ENCODE data around the gene ATP23.
A peak's percentile ranks its signal among the peaks of the same experiment; 100 is the strongest.

Gene ATP23

DNA sequence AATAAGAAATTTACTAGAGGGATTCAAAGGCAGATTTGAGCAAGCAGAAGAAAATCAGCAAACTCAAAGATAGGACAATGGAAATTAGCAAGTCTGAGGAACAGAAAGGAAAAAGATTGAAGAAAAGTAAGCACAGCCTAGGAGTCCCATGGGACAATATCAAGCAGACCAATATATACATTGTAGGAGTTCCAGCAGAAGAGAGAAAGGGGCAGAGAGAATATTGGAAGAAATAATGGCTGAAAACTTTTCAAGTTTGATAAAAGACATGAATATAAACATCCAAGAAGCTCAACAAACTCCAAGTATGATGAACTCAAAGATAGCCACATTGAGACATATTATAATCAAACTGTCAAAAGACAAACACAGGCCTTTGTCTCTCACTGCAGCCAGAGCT, 25.2 kb downstream of the ATP23 start:
- H3K4me3 Mint-ChIP-seq: no peak overlapping the region
- H3K4me1 Mint-ChIP-seq: no peaks in the 10 kb centered on the region
- TF ChIP-seq, protein P1, sequence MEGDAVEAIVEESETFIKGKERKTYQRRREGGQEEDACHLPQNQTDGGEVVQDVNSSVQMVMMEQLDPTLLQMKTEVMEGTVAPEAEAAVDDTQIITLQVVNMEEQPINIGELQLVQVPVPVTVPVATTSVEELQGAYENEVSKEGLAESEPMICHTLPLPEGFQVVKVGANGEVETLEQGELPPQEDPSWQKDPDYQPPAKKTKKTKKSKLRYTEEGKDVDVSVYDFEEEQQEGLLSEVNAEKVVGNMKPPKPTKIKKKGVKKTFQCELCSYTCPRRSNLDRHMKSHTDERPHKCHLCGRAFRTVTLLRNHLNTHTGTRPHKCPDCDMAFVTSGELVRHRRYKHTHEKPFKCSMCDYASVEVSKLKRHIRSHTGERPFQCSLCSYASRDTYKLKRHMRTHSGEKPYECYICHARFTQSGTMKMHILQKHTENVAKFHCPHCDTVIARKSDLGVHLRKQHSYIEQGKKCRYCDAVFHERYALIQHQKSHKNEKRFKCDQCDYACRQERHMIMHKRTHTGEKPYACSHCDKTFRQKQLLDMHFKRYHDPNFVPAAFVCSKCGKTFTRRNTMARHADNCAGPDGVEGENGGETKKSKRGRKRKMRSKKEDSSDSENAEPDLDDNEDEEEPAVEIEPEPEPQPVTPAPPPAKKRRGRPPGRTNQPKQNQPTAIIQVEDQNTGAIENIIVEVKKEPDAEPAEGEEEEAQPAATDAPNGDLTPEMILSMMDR (IDR thresholded peaks at IDR 0.05; ENCODE audit: unreplicated experiment in 3 of 3): no peak
- peaks cover 53% of the 10 kb centered on the region for H3K9me3 Mint-ChIP-seq
- H3K27ac Mint-ChIP-seq: no peak overlapping the region
- H3K27me3 Mint-ChIP-seq (ENCODE audit: low read depth): no peaks in the 10 kb centered on the region
- H3K36me3 Mint-ChIP-seq (ENCODE audit: low read depth): peaks cover 4% of the 10 kb centered on the region

DNA sequence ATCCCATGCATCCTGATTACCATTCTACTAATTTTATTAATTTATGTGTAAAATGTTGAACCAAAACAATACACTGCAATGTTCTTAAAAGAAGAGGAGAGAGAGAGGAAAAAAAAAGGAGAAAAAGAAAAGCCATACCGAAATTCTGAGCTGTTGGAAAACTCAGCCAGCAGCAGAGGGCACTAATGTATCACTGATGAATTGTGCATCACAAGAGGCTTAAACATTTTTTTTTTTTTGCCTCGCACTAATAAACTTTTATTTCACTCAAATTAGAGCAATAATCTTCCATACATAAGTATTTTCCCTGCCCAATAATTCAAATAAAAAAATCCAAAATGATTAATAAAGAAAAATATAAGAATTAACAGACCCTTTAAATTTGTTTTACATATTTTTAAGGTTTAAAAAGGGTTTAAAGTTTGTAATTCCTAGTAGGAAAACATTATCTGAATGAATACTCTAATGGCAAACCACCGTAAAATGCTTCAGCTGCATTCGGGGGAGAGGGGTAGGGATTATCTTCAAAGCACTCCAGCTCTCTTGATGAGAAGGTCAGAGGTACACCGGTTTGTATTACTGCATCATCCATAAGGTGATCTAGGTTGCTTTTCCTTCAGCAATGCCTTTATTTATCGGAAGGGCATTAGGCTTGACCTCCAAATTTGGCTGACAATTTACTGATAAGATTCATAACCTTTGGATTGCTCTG, 41.9 kb downstream of the ATP23 start:
- H3K36me3 Mint-ChIP-seq (ENCODE audit: low read depth): no peaks in the 10 kb centered on the region
- no peaks in the 10 kb centered on the region for H3K27me3 Mint-ChIP-seq (ENCODE audit: low read depth)
- H3K9me3 Mint-ChIP-seq: peaks cover 11% of the 10 kb centered on the region
- TF ChIP-seq, protein P1 (IDR thresholded peaks at IDR 0.05; ENCODE audit: unreplicated experiment in 3 of 3): peak; percentile 77 to 87 (median 82)
- peaks cover 5% of the 10 kb centered on the region for H3K4me1 Mint-ChIP-seq
- no peak overlapping the region for H3K4me3 Mint-ChIP-seq
- no peak overlapping the region for H3K27ac Mint-ChIP-seq

DNA sequence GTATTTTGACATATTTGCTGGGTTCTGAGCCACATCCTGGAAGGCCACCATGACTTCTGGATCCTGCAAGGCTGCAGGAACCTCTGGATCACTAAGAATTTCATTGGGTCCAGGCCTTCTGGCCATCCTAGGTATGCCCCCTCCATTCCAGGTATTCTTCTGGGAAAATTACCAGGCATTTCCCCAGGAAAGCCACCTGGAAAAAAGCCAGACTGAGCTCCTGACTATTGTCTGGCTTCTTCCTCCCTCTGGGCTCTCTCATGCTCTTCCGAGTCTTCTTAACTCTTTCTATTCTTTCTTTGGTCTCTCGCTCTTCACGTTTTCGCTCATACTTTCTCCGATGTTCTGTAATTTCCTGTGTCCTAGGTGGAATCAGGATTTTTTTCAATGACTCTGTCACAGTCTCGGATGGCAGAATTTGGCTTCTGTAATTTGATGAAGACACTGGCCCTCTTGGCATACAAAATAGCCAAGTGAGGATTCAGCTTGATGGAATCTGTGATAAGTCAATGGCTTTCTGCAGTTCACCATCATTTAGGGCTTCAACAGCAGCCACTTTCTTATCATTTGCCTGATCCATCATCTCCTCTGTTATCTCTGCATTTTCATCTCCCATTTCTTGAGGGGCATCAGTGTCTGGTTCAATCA, 42.6 kb downstream of the ATP23 start:
- Mint-ChIP-seq H3K36me3 (ENCODE audit: low read depth) (no peaks in the 10 kb centered on the region), H3K27me3 (ENCODE audit: low read depth) (no peaks in the 10 kb centered on the region), H3K4me1 (peaks cover 5% of the 10 kb centered on the region), H3K4me3 (no peak overlapping the region), H3K9me3 (peaks cover 8% of the 10 kb centered on the region), H3K27ac (no peak overlapping the region)
- TF ChIP-seq, protein P1 (IDR thresholded peaks at IDR 0.05; ENCODE audit: unreplicated experiment in 3 of 3): no peak

DNA sequence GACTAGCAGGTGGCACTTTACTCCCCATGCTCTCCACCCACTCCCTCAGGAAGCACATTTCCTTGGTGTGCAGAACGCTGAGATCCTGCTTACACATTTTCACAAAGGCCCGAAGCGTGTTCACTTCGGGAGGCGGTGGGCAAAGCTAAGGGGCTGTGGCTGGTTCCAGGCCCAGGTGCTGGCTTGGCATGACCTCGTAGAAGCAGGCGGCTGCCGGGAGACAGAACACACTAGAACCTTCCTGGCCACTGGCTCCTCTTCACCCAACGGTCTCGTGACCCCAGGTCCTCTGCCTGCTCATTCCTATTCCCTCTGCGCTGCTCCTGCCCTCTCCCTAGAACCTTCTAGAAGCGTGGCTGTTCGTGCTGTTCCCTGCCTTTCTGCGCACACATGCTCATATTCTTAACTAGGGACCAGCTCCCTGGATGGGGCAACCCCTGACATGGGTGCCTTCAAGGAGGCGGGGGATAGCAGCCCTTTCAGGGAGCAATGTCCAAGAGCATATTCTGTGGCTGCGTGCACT, 43.3 kb downstream of the ATP23 start:
- Mint-ChIP-seq H3K36me3 (ENCODE audit: low read depth) (no peaks in the 10 kb centered on the region), H3K4me1 (peaks cover 5% of the 10 kb centered on the region), H3K27ac (no peak overlapping the region), H3K4me3 (no peak overlapping the region), H3K27me3 (ENCODE audit: low read depth) (no peaks in the 10 kb centered on the region), H3K9me3 (peaks cover 3% of the 10 kb centered on the region)
- TF ChIP-seq, protein P1 (IDR thresholded peaks at IDR 0.05; ENCODE audit: unreplicated experiment in 3 of 3): no peak

- no peaks in the 10 kb centered on the region for H3K27me3 Mint-ChIP-seq (ENCODE audit: low read depth)
- no peak overlapping the region for H3K27ac Mint-ChIP-seq
- TF ChIP-seq, protein P1 (IDR thresholded peaks at IDR 0.05; ENCODE audit: unreplicated experiment in 3 of 3): no peak
- H3K36me3 Mint-ChIP-seq (ENCODE audit: low read depth): no peaks in the 10 kb centered on the region
- no peak overlapping the region for H3K4me3 Mint-ChIP-seq
- peaks cover 5% of the 10 kb centered on the region for H3K4me1 Mint-ChIP-seq
- peaks cover 2% of the 10 kb centered on the region for H3K9me3 Mint-ChIP-seq
These were observed 44.3 kb downstream of the ATP23 start for GRCh38 chr12:57985685-57986084.
